H1 (cell line): ENCODE measurements around the gene SASH3. TPM values are rescaled to one million over a fixed set of nuclear protein-coding genes. Genes with fewer than 3 reads are reported as not detected.

ENCODE experiments used
- CTCF ChIA-PET: fragments of 300-600 bp; sonication (Branson Sonifier 250); formaldehyde crosslinking; loops from one replicate; lab custom pipeline; 2021; ENCODE audit not compliant: partially characterized antibody; lab: Charles Lee
- POLR2A ChIA-PET: fragments of 300-600 bp; sonication (Branson Sonifier 250); formaldehyde crosslinking; loops from one replicate; lab custom pipeline; 2021; ENCODE audit warnings: inconsistent platforms; ENCODE audit not compliant: partially characterized antibody; lab: Charles Lee
- DNase-seq, 2 experiments: peaks; one replicate each; pipeline versions ENCODE4 v3.0.0 to v3.0.0-alpha.2; 2010 to 2022; ENCODE audit warnings: low spot score in 2 of 2, low read depth in 1 of 2, mixed read lengths in 1 of 2
- FAIRE-seq: peaks from 2 replicates; lab custom pipeline; 2011; peaks lifted over from hg19 to GRCh38; lab: Jason Lieb, UNC
- H2AFZ ChIP-seq: 2 replicates; pipeline ENCODE4 v1.8.1; 2012; ENCODE audit warnings: low read length, inconsistent platforms
- H2AK5ac ChIP-seq: 2 replicates; pipeline ENCODE4 v1.6.1; 2013; ENCODE audit warnings: low read depth, low read length
- H2BK120ac ChIP-seq: replicated peaks from 2 replicates; pipeline ENCODE3; 2013; ENCODE audit warnings: low read depth, low read length, inconsistent platforms
- H2BK12ac ChIP-seq: 2 replicates; pipeline ENCODE4 v1.6.1; 2013; ENCODE audit warnings: low read depth, low read length
- H2BK15ac ChIP-seq: 2 replicates; pipeline ENCODE4 v1.6.1; 2013; ENCODE audit warnings: low read length
- H2BK20ac ChIP-seq: 2 replicates; pipeline ENCODE4 v1.6.1; 2013; ENCODE audit warnings: low read length
- H2BK5ac ChIP-seq: 2 replicates; pipeline ENCODE4 v1.6.1; 2013; ENCODE audit warnings: low read depth, low read length
- H3K14ac ChIP-seq: 2 replicates; pipeline ENCODE4 v1.6.1; 2013; ENCODE audit warnings: inconsistent platforms; ENCODE audit not compliant: insufficient read length
- H3K18ac ChIP-seq: 2 replicates; pipeline ENCODE4 v1.6.1; 2013; ENCODE audit warnings: low read length; ENCODE audit errors: extremely low read depth
- H3K23ac ChIP-seq: 2 replicates; pipeline ENCODE4 v1.6.1; 2013; ENCODE audit warnings: inconsistent platforms; ENCODE audit not compliant: insufficient read length
- H3K23me2 ChIP-seq: 2 replicates; pipeline ENCODE4 v1.6.1; 2013; ENCODE audit warnings: low read depth, low read length
- H3K27ac ChIP-seq: 2 replicates; pipeline ENCODE4 v1.6.1; 2011; ENCODE audit warnings: low read depth, low read length, inconsistent platforms
- H3K27me3 ChIP-seq, 4 experiments: replicated peaks in 1 of 4; 1 replicate in 1 of 4; 2 replicates in 3 of 4; pipeline versions ENCODE4 v1.6.1 to v1.8.1; 2011 to 2013; ENCODE audit warnings: low read length in 3 of 4, mild to moderate bottlenecking in 3 of 4, inconsistent platforms in 2 of 4, mixed read lengths in 2 of 4, moderate library complexity in 1 of 4; ENCODE audit not compliant: control insufficient read depth in 3 of 4, insufficient read depth in 3 of 4; ENCODE audit errors: extremely low read depth in 1 of 4
- H3K36me3 ChIP-seq, 4 experiments: 2 replicates each; pipeline versions ENCODE4 v1.6.1 to v1.8.1; 2011 to 2013; ENCODE audit warnings: mild to moderate bottlenecking in 4 of 4, low read length in 3 of 4, moderate library complexity in 2 of 4, control low read depth in 1 of 4, inconsistent platforms in 1 of 4; ENCODE audit not compliant: insufficient read depth in 4 of 4, control insufficient read depth in 2 of 4
- H3K4ac ChIP-seq: replicated peaks from 2 replicates; pipeline ENCODE3; 2013; ENCODE audit warnings: low read length, low read depth, mixed read lengths, inconsistent platforms; ENCODE audit not compliant: insufficient read length
- H3K4me1 ChIP-seq, 4 experiments: replicated peaks in 1 of 4; 1 replicate in 1 of 4; 2 replicates in 3 of 4; pipeline versions ENCODE4 v1.6.1 to v1.8.1; 2011 to 2013; ENCODE audit warnings: low read length in 3 of 4, inconsistent platforms in 2 of 4, mixed read lengths in 1 of 4; ENCODE audit not compliant: insufficient read depth in 4 of 4, control insufficient read depth in 3 of 4
- H3K4me2 ChIP-seq, 2 experiments: 2 replicates each; pipeline versions ENCODE4 v1.6.1 to v1.8.1; 2011 to 2013; ENCODE audit warnings: low read depth in 2 of 2, low read length in 2 of 2, control low read depth in 1 of 2, inconsistent platforms in 1 of 2, mild to moderate bottlenecking in 1 of 2; ENCODE audit not compliant: insufficient read depth in 1 of 2
- H3K4me3 ChIP-seq, 4 experiments: fragments of 200-600, 300-600 bp in 1 of 4; sonication (generic), shearing (Covaris generic), sonication (Bioruptor Twin) in 1 of 4; 2 replicates each; pipeline versions ENCODE4 v1.5.1 to v1.8.1; 2011 to 2016; ENCODE audit warnings: low read length in 4 of 4, low read depth in 3 of 4, control low read depth in 2 of 4, inconsistent platforms in 2 of 4, mild to moderate bottlenecking in 2 of 4, mixed read lengths in 1 of 4, moderate library complexity in 1 of 4; ENCODE audit not compliant: insufficient read depth in 2 of 4; ENCODE audit errors: extremely low read depth in 1 of 4
- H3K56ac ChIP-seq: replicated peaks from 2 replicates; pipeline ENCODE3; 2013; ENCODE audit warnings: low read depth, mild to moderate bottlenecking, mixed read lengths, low read length, inconsistent platforms; ENCODE audit not compliant: insufficient read length
- H3K79me1 ChIP-seq: 2 replicates; pipeline ENCODE4 v1.6.1; 2013; ENCODE audit warnings: low read depth, low read length, control low read depth
- H3K79me2 ChIP-seq, 2 experiments: 2 replicates each; pipeline versions ENCODE4 v1.6.1 to v1.8.1; 2012 to 2013; ENCODE audit warnings: low read length in 2 of 2, mild to moderate bottlenecking in 2 of 2, inconsistent platforms in 1 of 2; ENCODE audit not compliant: insufficient read depth in 2 of 2, control insufficient read depth in 1 of 2
- H3K9ac ChIP-seq, 4 experiments: replicated peaks in 1 of 4; 1 replicate in 1 of 4; 2 replicates in 3 of 4; pipeline versions ENCODE4 v1.6.1 to v1.8.1; 2011 to 2013; ENCODE audit warnings: low read depth in 3 of 4, low read length in 3 of 4, control low read depth in 2 of 4, mild to moderate bottlenecking in 2 of 4, moderate library complexity in 2 of 4, inconsistent platforms in 1 of 4; ENCODE audit errors: extremely low read depth in 1 of 4
- H3K9me3 ChIP-seq, 2 experiments: 2 replicates each; pipeline versions ENCODE4 v1.6.1 to v1.8.1; 2012 to 2013; ENCODE audit warnings: mild to moderate bottlenecking in 2 of 2, moderate library complexity in 2 of 2, control low read depth in 1 of 2, inconsistent platforms in 1 of 2, low read depth in 1 of 2, low read length in 1 of 2, mixed read lengths in 1 of 2; ENCODE audit not compliant: insufficient read depth in 2 of 2
- H4K20me1 ChIP-seq, 2 experiments: replicated peaks in 1 of 2; 2 replicates each; pipeline versions ENCODE3 to v1.8.1; 2011 to 2013; ENCODE audit warnings: inconsistent platforms in 2 of 2, low read length in 2 of 2, mild to moderate bottlenecking in 1 of 2; ENCODE audit not compliant: insufficient read depth in 2 of 2, control insufficient read depth in 1 of 2
- H4K5ac ChIP-seq: 2 replicates; pipeline ENCODE4 v1.6.1; 2013; ENCODE audit warnings: low read length, low read depth, mixed read lengths, inconsistent platforms; ENCODE audit not compliant: insufficient read length
- H4K8ac ChIP-seq: 2 replicates; pipeline ENCODE4 v1.8.0; 2013; ENCODE audit warnings: mild to moderate bottlenecking, moderate library complexity, low read length, inconsistent platforms; ENCODE audit not compliant: insufficient read depth; ENCODE audit errors: extremely low read depth
- H4K91ac ChIP-seq: replicated peaks from 2 replicates; pipeline ENCODE3; 2013; ENCODE audit warnings: low read length, mixed read lengths, inconsistent platforms; ENCODE audit not compliant: insufficient read length
- BRCA1 ChIP-seq: IDR thresholded peaks from 2 replicates; pipeline ENCODE4 v1.6.1; 2012; ENCODE audit warnings: low read depth, low read length, improper control_type of control experiment
- CEBPB ChIP-seq: IDR thresholded peaks from 2 replicates; pipeline ENCODE4 v1.6.1; 2012; ENCODE audit warnings: low read depth, low read length
- PHF8 ChIP-seq: fragments of 200-600 bp; sonication (generic); conservative IDR thresholded peaks from 2 replicates; pipeline ENCODE4 v1.7.1; 2012; ENCODE audit warnings: low read depth, mild to moderate bottlenecking, inconsistent platforms, low read length, moderate library complexity
- RAD21 ChIP-seq, 2 experiments: IDR thresholded peaks in 1 of 2; conservative IDR thresholded peaks in 1 of 2; 2 replicates each; pipeline ENCODE4 v1.6.1; 2011; ENCODE audit warnings: low read depth in 2 of 2, low read length in 2 of 2, improper control_type of control experiment in 1 of 2, inconsistent platforms in 1 of 2, mild to moderate bottlenecking in 1 of 2, moderate library complexity in 1 of 2
- RFX5 ChIP-seq: IDR thresholded peaks from 2 replicates; pipeline ENCODE4 v1.6.1; 2011; ENCODE audit warnings: low read depth, low read length, improper control_type of control experiment, borderline replicate concordance
- TBP ChIP-seq: IDR thresholded peaks from 2 replicates; pipeline ENCODE4 v1.6.1; 2011; ENCODE audit warnings: low read depth, low read length, improper control_type of control experiment
- WGBS, 2 experiments: shearing (Covaris generic) in 1 of 2; methylation state at CpG; one replicate each; pipeline versions ENCODE4 v1.1.6 to v1.1.7; 2013 to 2015; ENCODE audit warnings: low lambda C conversion rate in 2 of 2, mixed read lengths in 2 of 2, inconsistent platforms in 1 of 2, low coverage in 1 of 2, missing lambda C conversion rate in 1 of 2; ENCODE audit not compliant: insufficient replicate concordance in 2 of 2, insufficient coverage in 1 of 2, insufficient read length in 1 of 2; ENCODE audit errors: extremely low coverage in 1 of 2, missing lambda C conversion rate in 1 of 2; 5-methylcytosine and 5-hydroxymethylcytosine counted together
- polyA plus RNA-seq, 7 experiments: library from polyadenylated mRNA; depleted of rRNA in 3 of 7; stranded (reverse) in 5 of 7; unstranded in 2 of 7; fragments of >200 nt in 5 of 7; fragments of 200-250 nt in 2 of 7; gene quantifications; 1 replicate in 5 of 7; 2 replicates in 1 of 7; 4 replicates in 1 of 7; pipeline versions ENCODE4 v1.2.1 to v1.2.3, GENCODE V29; 2011 to 2013; ENCODE audit warnings: missing spikeins in 2 of 7, mixed read lengths in 2 of 7
- total RNA-seq: library from RNA; stranded (reverse); fragmentation: NEBNext Ultra II Directional; extraction: Animal tissue kit (Norgen Biotek cat#: 25700); gene quantifications from 2 replicates; pipeline ENCODE4 v1.2.1, GENCODE V29; 2021
- TF ChIP-seq, protein P1 (sequence below), 3 experiments: IDR thresholded peaks; 1 replicate in 2 of 3; 2 replicates in 1 of 3; pipeline versions ENCODE4 v1.5.1 to v1.6.1; 2011; ENCODE audit warnings: low read length in 3 of 3, mild to moderate bottlenecking in 3 of 3, inconsistent platforms in 2 of 3, low read depth in 1 of 3, moderate library complexity in 1 of 3; ENCODE audit not compliant: insufficient read depth in 1 of 3; ENCODE audit errors: control extremely low read depth in 1 of 3

The SASH3 gene
- total and polyA plus RNA-seq, 2 of the 8 experiments (the other 6 are each of a cell fraction or from before 2014, with no cell fraction given): not detected

DNA sequence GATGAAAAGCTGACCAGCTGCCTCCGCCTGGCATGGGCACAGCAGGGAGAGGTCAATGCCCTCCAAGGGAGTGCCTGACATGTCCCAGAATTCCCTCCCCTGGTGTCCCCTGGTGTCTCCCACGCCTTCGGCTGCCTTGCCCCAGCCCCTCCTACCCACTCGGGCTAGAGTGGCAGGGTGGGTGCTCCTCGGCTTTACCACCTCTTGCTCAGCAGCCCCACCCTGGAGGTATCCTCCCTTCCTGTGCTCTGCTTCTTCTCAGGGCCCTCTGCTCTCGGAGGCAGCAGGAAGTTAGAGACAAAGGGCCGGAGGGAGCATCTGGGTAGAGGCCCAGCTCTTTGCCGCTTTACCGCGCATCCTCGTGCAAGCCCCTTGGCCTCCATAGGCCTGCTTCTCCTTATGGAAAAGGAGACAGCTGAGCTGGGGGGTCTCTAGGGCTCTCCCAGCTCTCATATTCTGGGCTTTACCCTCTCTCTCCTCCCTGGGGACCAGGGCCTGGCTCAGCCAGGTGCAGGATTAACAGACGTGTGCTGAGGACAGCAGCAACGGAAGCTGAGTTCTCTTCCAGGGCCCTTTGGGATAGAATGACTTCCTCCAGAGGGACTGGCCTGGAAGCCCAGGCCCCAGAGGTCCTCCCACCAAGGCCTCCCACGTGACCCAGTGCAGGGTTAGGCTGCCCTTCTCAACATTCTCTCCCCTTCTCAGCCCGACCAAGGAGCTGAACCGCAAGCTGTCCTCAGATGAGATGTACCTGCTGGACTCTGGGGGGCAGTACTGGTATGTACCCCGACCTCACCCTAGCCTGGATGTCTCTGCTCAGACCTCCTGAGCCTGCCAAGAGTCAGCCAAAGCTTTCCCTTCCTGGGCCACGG is 23.7 kb upstream of the SASH3 start:
- H3K79me1 ChIP-seq: no peaks in the 10 kb centered on the region
- WGBS, 2 experiments: 74% methylated on average over 12 of the region's 18 CpGs; no CpG with 5 or more reads in 1 of the 2 experiments
- no peak overlapping the region for H3K18ac ChIP-seq
- H2BK120ac ChIP-seq: no peak overlapping the region
- H4K91ac ChIP-seq: no peak overlapping the region
- no peak overlapping the region for H3K56ac ChIP-seq
- H2BK5ac ChIP-seq: no peak overlapping the region
- H2BK20ac ChIP-seq: no peak overlapping the region
- H2BK12ac ChIP-seq: no peak overlapping the region
- peak; percentile 92 for FAIRE-seq
- H3K27ac ChIP-seq: no peak overlapping the region
- H4K8ac ChIP-seq: no peak overlapping the region; the same call in 1 of the 2 replicates
- no peaks in the 10 kb centered on the region for H3K23me2 ChIP-seq
- ChIA-PET CTCF (interaction anchor here (0.7 to 5.7 kb wide), 28 partner anchors 8 to 162 kb away, joined by 3 to 48 read pairs (median 4); no protein-coding TSS in a partner anchor), POLR2A (interaction anchor here (0.9 to 1.0 kb wide), 2 partner anchors 12 to 23 kb away, joined by 3 read pairs; no protein-coding TSS in a partner anchor)
- no peak overlapping the region for H3K4me2 ChIP-seq
- no peaks in the 10 kb centered on the region for H3K79me2 ChIP-seq
- H4K20me1 ChIP-seq: no peaks in the 10 kb centered on the region
- no peaks in the 10 kb centered on the region for H3K9me3 ChIP-seq
- H3K4me3 ChIP-seq: no peak overlapping the region
- H3K14ac ChIP-seq: no peak overlapping the region
- 0 out of 2 replicates have a peak overlapping the region, but pooled peaks have one; percentile 44 for H2AFZ ChIP-seq
- no peak overlapping the region for H2AK5ac ChIP-seq
- H3K23ac ChIP-seq: no peak overlapping the region
- no peak for DNase-seq
- no peak overlapping the region for H2BK15ac ChIP-seq
- H3K4me1 ChIP-seq: no peaks in the 10 kb centered on the region
- H3K4ac ChIP-seq: no peak overlapping the region
- no peaks in the 10 kb centered on the region for H3K36me3 ChIP-seq
- H3K27me3 ChIP-seq: no peaks in the 10 kb centered on the region
- H4K5ac ChIP-seq: no peak overlapping the region
- H3K9ac ChIP-seq: no peak overlapping the region
- TF ChIP-seq, protein P1, sequence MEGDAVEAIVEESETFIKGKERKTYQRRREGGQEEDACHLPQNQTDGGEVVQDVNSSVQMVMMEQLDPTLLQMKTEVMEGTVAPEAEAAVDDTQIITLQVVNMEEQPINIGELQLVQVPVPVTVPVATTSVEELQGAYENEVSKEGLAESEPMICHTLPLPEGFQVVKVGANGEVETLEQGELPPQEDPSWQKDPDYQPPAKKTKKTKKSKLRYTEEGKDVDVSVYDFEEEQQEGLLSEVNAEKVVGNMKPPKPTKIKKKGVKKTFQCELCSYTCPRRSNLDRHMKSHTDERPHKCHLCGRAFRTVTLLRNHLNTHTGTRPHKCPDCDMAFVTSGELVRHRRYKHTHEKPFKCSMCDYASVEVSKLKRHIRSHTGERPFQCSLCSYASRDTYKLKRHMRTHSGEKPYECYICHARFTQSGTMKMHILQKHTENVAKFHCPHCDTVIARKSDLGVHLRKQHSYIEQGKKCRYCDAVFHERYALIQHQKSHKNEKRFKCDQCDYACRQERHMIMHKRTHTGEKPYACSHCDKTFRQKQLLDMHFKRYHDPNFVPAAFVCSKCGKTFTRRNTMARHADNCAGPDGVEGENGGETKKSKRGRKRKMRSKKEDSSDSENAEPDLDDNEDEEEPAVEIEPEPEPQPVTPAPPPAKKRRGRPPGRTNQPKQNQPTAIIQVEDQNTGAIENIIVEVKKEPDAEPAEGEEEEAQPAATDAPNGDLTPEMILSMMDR (IDR thresholded peaks at IDR 0.05; ENCODE audit: control extremely low read depth in 1 of 3, insufficient read depth in 1 of 3, low read depth in 1 of 3, low read length in 3 of 3): peak in 2 of 3 experiments; percentile 39 to 65; a peak in 2 of 4 replicates
- TF ChIP-seq TBP: no peak
- TF ChIP-seq RAD21 (IDR thresholded peaks at IDR 0.05 in 1 of 2, conservative IDR thresholded peaks at IDR 0.05 in 1 of 2; ENCODE audit: low read depth in 2 of 2, low read length in 2 of 2): peak; percentile 59 to 67
- TF ChIP-seq PHF8: no peak
- TF ChIP-seq CEBPB: no peak
- no peak for TF ChIP-seq RFX5
- no peak for TF ChIP-seq BRCA1
